Measurements from ENCODE around the gene NAV1. TPM values are rescaled to one million over a fixed set of nuclear protein-coding genes. Genes with fewer than 3 reads are reported as not detected.

NAV1 gene
- polyA plus RNA-seq, 1 experiment = 21.6 TPM

DNA sequence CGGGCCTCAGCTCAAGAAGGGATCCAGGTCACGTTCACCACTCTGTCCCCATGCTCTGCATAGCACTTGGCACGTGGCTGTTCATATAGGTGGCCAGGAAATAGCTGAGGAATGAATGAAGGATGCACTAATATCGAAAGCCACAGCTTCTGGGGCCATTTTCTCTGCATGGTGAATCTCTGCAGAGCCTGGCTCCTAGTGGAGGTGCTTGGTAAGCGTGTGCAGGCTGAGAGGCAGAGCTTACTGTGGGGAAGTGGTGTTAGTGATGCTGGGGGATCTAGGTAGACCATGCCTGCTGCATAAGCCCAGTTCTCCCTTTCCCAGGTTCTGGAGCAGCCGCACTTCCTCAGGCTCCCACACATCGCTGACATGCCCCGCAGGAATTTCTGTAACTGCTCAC, 40.3 kb upstream of the NAV1 start:
- CTCF ChIA-PET = interaction anchor here (1.4 to 27.3 kb wide), 4 partner anchors 13 to 19 kb away, joined by 3 to 650 read pairs (median 6); no protein-coding TSS in a partner anchor
- TF ChIP-seq, protein P1, sequence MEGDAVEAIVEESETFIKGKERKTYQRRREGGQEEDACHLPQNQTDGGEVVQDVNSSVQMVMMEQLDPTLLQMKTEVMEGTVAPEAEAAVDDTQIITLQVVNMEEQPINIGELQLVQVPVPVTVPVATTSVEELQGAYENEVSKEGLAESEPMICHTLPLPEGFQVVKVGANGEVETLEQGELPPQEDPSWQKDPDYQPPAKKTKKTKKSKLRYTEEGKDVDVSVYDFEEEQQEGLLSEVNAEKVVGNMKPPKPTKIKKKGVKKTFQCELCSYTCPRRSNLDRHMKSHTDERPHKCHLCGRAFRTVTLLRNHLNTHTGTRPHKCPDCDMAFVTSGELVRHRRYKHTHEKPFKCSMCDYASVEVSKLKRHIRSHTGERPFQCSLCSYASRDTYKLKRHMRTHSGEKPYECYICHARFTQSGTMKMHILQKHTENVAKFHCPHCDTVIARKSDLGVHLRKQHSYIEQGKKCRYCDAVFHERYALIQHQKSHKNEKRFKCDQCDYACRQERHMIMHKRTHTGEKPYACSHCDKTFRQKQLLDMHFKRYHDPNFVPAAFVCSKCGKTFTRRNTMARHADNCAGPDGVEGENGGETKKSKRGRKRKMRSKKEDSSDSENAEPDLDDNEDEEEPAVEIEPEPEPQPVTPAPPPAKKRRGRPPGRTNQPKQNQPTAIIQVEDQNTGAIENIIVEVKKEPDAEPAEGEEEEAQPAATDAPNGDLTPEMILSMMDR (IDR thresholded peaks at IDR 0.05; ENCODE audit: insufficient read depth, low read depth, low read length) = no peak
- POLR2A ChIA-PET = no interaction called here
- Histone ChIP-seq H3K27me3 (ENCODE audit: control insufficient read depth, insufficient read depth, low read length) (no peaks in the 10 kb centered on the region), H3K4me3 (ENCODE audit: low read depth, low read length) (no peak overlapping the region), H3K36me3 (ENCODE audit: control insufficient read depth, insufficient read depth, low read length) (peaks cover 10% of the 10 kb centered on the region)
- no peak for DNase-seq (ENCODE audit: low read depth)

- CTCF ChIA-PET = interaction anchor here (1.4 to 27.3 kb wide), 5 partner anchors 12 to 294 kb away, joined by 3 to 650 read pairs (median 6); no protein-coding TSS in a partner anchor
- H3K36me3 ChIP-seq (ENCODE audit: control insufficient read depth, insufficient read depth, low read length) = peaks cover 10% of the 10 kb centered on the region
- TF ChIP-seq, protein P1 (IDR thresholded peaks at IDR 0.05; ENCODE audit: insufficient read depth, low read depth, low read length) = no peak
- POLR2A ChIA-PET = no interaction called here
- no peak for DNase-seq (ENCODE audit: low read depth)
- H3K4me3 ChIP-seq (ENCODE audit: low read depth, low read length) = no peak overlapping the region
- H3K27me3 ChIP-seq (ENCODE audit: control insufficient read depth, insufficient read depth, low read length) = no peaks in the 10 kb centered on the region
Observed at GRCh38 chr1:201499191-201499590, 39.7 kb upstream of the NAV1 start.

- TF ChIP-seq, protein P1 (IDR thresholded peaks at IDR 0.05; ENCODE audit: insufficient read depth, low read depth, low read length) = no peak
- H3K27me3 ChIP-seq (ENCODE audit: control insufficient read depth, insufficient read depth, low read length) = no peaks in the 10 kb centered on the region
- POLR2A ChIA-PET = no interaction called here
- no peak overlapping the region for H3K4me3 ChIP-seq (ENCODE audit: low read depth, low read length)
- peaks cover 7% of the 10 kb centered on the region for H3K36me3 ChIP-seq (ENCODE audit: control insufficient read depth, insufficient read depth, low read length)
- no peak for DNase-seq (ENCODE audit: low read depth)
- CTCF ChIA-PET = interaction anchor here (0.6 to 27.3 kb wide), 6 partner anchors 11 to 756 kb away, joined by 3 to 650 read pairs (median 6); no protein-coding TSS in a partner anchor
Observed at GRCh38 chr1:201499795-201500669, 38.9 kb upstream of the NAV1 start.

- peaks cover 3% of the 10 kb centered on the region for H3K36me3 ChIP-seq (ENCODE audit: control insufficient read depth, insufficient read depth, low read length)
- ChIA-PET POLR2A (no interaction called here), CTCF (interaction anchor here (0.6 to 27.3 kb wide), 5 partner anchors 12 to 757 kb away, joined by 3 to 650 read pairs (median 19); no protein-coding TSS in a partner anchor)
- H3K27me3 ChIP-seq (ENCODE audit: control insufficient read depth, insufficient read depth, low read length) = no peaks in the 10 kb centered on the region
- TF ChIP-seq, protein P1 (IDR thresholded peaks at IDR 0.05; ENCODE audit: insufficient read depth, low read depth, low read length) = no peak
- no peak for DNase-seq (ENCODE audit: low read depth)
- H3K4me3 ChIP-seq (ENCODE audit: low read depth, low read length) = no peak overlapping the region
Observed at GRCh38 chr1:201500670-201501120, 38.2 kb upstream of the NAV1 start.

- no peak for DNase-seq (ENCODE audit: low read depth)
- ChIA-PET CTCF (interaction anchor here (0.6 to 27.3 kb wide), 5 partner anchors 11 to 758 kb away, joined by 3 to 650 read pairs (median 19); no protein-coding TSS in a partner anchor), POLR2A (no interaction called here)
- Histone ChIP-seq H3K4me3 (ENCODE audit: low read depth, low read length) (no peak overlapping the region), H3K36me3 (ENCODE audit: control insufficient read depth, insufficient read depth, low read length) (peaks cover 3% of the 10 kb centered on the region), H3K27me3 (ENCODE audit: control insufficient read depth, insufficient read depth, low read length) (no peaks in the 10 kb centered on the region)
- TF ChIP-seq, protein P1 (IDR thresholded peaks at IDR 0.05; ENCODE audit: insufficient read depth, low read depth, low read length) = no peak
Observed at GRCh38 chr1:201501144-201501543, 37.8 kb upstream of the NAV1 start.

Data from BJ (cell line).